AML-193 (cell line): ENCODE results near the gene IQSEC1.

Experiments
- DNase-seq, 2 experiments: peaks; one replicate each; lab custom pipeline; 2025; lab: John Stamatoyannopoulos, UW

IQSEC1 gene

DNA sequence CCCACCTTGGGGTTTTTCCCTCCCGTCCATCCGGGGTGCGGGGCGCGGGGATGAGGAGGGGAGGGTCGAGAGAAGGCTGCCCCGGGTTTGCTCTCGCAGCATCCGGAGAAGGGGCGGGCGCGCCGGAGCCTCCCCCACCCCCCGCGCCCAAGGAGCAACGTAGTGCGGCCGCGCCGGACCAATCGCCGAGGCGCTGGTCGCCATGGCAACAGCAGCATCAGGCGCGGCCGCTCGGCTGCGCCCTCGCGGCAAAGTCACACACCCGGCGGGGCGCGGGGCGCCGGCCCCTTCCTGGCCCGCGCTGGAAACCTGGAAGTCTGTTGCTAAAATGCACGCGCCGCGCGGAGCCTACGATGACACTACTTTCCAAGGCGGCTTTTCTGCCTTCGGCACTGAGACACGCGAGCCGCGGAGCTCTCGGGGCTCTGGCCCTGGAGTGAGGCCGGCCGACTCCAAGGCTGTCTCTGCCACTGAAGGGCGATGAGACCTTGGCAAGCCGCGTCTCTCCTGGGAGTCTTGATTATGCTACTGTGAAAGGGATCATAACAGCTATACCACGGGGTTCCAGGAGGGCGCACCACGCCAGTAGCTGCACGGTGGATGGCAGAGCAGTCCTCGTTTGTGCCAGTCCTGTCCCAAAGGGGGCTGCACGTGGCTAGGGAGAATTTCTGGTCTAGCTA, at the start of gene IQSEC1:
Gene IQSEC1 (minus strand): TSS at position 104 of the 680 bp plus-strand sequence. CDS start 415 bp downstream, outside the sequence.
- no peak for DNase-seq

DNA sequence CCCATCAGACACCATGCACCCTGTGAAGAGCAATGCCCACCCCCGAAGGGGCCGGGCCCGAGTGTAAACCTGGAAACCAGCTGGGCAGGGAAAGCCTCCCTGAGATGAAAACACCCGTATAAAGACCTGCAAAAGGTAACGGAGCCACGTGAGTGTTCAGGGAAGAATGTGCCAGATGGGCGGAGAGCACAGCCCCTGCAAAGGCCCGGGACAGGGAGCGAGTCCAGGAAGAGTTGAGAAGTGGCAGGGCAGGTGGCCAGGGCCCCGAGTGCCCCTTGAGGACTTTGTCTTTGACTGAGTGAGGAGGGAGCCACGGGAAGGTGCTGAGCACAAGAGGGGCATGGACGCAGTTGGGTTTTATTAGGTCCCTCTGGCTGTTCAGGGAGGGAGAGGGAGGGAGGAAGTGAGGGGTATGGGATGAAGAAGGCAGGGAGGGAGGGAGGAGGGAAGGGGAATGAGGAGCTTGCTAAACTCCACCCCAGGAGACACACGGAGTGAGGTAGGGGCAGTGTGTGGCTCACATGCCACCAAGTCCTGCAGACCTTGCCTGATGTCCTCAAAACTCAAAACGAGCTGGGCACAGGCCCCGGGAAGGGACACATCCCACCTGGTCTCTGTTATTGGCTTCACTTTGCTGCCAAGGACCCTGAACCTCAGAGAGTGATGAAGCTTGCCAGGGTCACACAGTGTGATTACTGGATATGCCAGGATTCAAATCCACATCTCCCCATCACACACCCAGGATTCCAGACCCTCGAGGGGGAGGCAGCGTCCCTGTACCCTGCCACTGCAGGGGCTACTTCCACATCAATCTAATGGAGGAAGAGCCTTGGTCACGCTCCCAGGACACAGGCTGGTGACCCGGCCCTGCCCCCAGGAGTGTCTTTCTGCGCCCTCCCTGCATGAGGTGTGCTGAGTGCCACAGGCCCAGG, 49.1 kb upstream of the IQSEC1 start:
- DNase-seq = no peak

- DNase-seq = no peak
Measured at GRCh38 chr3:13121553-13122001, 48.3 kb upstream of the IQSEC1 start.

GRCh38 chr3:13120928-13121552, 47.8 kb upstream of the IQSEC1 start:
- no peak for DNase-seq

- DNase-seq = no peak
Measured at GRCh38 chr3:13120289-13120927, 47.2 kb upstream of the IQSEC1 start.

DNA sequence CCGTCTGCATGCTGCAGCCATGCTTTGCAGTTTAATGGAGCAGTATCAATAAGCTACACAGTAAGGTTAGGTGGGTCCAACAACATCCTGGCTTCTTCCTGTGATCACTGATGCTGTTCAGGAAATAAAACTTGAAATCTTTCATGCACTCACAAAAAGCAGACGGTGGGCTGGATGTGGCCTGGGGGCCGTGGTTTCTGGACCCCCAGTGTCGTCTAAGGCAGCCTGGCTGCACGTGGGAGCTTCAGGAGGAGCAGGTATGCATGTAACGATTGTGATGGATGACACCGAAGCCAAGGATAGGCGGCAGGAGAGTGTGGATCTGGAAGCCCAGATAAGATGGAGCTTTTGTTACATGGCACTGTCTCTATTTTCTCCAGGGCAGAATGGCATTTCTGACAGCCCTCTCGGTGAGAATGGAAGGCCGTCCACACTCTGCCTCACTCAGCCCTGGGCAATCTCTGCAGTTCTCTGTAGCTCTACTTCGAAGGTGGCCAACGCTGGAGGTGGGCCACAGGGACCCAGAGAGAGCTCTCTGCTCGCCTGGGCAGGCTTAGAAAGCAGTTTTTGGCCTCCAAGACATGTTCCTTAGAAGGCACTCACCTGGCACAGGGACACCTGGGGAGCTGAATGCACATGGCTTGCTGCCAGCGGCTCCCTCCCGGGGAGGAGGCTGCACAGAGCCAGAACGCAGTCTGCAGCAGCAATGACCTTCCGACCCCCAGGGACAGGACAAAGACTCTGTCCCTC, 46.4 kb upstream of the IQSEC1 start:
- DNase-seq = no peak

GRCh38 chr3:13116426-13116825, 43.2 kb upstream of the IQSEC1 start:
- DNase-seq = no peak

GRCh38 chr3:13115991-13116390, 42.8 kb upstream of the IQSEC1 start:
- no peak for DNase-seq

- DNase-seq = no peak
Measured at GRCh38 chr3:13115576-13115910, 42.3 kb upstream of the IQSEC1 start.

DNA sequence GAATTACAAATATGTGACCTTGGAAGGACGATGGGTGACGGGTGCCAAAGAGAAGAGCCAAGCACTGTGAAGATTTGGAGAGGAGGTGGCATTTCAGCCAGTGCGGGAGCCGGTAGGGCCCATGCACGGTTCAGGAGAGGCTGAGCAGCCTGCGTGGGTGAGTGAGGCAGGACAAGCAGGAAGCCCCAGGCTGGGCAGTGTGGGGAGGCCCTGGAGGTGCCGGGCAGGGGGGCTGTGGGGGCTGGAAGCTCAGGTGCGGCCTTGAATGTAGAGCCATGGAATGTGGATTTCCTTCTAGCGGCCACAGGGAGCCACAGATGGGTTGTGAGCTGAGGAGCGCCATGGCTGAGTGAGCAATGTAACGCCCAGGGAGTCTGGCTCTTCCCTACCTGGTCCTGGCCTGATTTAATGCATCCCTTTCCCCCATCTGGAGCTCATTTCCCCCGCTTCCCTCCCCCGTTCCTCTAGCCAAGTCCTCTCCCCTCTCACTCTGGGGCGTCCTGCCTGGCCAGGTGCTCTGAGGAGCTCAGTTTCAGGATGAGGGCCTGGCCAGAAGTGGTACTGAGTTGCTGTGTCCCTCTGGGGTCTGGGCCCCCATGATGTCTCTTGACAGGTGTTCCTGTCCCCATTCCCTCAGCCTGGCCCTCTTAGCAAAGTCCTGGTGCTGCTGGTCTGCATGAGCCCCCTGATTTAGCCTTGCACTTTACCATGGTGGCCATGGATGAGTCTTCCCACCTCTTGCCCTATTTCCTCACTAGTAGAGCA, 41.8 kb upstream of the IQSEC1 start:
- no peak for DNase-seq

GRCh38 chr3:13113346-13114330, 40.4 kb upstream of the IQSEC1 start:
- DNase-seq = no peak

- DNase-seq = no peak
Measured at GRCh38 chr3:13112521-13113345, 39.5 kb upstream of the IQSEC1 start.

DNA sequence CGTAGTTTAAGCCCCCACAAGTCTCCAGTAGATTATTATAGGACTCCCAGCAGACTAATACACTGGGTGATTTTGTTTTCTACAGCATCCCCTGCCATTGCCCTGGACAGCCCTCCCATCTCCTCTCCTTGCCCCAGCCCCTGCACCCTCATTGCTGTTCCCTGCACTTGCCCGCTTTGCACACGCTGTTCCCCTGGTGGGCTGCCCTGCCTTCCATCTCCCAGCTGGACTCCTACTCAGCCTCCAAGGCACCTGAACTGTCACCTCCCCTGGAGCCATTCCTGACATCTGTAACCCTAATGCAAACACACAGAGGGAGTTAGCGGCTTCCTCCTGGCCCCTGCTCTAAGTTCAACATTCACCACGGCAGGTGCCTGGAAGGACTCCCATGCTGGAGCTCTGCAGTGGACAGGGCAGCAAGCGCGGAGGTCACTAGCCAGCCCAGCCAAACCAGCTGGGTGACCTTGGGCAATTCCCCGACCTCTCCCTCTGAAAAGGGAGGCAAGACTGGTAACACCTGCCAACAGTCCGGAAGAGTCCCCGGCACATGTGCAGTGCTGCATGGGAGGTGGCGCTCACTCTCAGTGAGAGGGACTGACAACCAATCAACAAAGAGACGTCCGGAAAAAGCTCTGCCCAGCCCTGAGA, 38.8 kb upstream of the IQSEC1 start:
- DNase-seq = no peak

DNA sequence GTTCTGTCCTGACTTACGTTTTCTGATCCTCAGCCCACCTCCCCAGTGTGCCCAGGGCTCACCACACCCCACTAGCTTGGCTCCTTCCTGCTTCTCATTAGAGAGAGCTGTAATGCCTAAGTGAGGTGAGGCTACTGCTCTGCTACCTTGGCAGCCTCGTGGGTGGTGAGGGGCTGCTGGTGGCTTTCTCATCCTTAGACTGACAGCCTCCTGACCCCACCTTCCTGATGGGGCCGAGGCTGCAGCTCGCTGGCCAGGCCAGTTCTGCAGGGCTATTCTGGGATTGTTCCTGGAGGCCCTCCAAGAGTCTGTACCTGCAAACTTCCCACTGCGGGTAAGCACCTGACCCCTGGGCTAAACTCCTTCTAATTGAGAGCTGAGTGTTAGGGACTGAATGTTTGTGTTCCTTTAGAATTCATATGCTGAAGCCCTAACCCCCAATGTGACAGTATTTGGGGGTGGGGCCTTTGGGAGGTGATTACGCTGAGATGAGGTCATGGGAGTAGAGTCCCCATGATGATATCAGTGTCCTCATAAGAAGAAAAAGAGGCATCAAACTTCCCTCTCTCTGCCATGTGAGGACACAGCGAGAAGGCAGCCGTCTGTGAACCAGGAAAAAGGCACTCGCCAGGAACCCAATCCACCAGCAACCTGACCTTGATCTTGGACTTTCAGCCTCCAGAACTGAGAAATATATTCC, 38.1 kb upstream of the IQSEC1 start:
- no peak for DNase-seq

DNA sequence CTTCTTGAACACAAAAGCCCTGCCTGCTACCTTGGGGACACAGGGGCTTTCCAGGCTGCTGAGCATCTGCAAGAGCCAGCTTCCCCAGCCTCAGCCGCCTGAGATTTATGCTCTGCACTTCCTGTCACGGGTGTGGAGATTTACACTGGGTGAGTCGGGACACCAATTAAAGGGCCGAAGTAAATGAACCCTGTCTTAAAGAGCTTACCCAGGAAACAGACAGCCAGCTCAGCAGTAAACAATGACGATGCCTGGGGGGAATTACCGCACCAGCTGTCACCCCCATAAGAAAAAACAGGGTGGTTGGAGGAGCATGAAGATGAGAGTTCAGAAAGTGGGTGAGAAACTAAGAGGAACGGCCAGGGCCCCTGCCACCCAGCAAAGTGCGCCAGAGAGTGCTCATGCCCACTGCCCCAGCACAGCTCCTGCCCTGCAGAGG, 37.5 kb upstream of the IQSEC1 start:
- no peak for DNase-seq

DNA sequence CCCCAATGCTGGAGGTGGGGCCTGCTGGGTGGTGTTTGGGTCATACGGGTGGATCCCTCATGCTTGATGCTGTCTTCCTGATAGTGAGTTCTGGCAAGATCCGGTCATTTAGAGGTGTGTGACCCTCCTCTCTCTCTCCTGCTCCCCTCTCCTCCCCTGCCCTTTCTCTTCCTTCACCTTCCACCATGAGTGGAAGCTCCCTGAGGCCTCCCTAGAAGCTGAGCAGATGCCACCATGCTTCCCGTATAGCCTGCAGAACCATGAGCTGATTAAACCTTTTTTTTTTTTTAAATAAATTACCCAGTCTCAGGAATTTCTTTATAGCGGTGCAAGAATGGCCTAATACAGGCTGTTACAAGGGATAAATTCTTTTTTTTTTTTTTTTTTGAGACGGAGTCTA, 36.3 kb upstream of the IQSEC1 start:
- DNase-seq = no peak

GRCh38 chr3:13108861-13109260, 35.6 kb upstream of the IQSEC1 start:
- DNase-seq = no peak
